HG02678 (cell line): ENCODE data around the gene CPO.

ENCODE experiments used
- ATAC-seq: cut with Tn5 transposase; IDR thresholded peaks from one replicate; pipeline ENCODE4 v1.9.1; 2021; ENCODE audit warnings: mild to moderate bottlenecking, moderate library complexity; ENCODE audit not compliant: unreplicated experiment

Gene CPO

GRCh38 chr2:207012461-207012860 is 73.1 kb downstream of the CPO start:
- ATAC-seq: no peak

- ATAC-seq: no peak
Measured at GRCh38 chr2:207014424-207014823, 75.1 kb downstream of the CPO start.

- no peak for ATAC-seq
Measured at GRCh38 chr2:207015901-207016300, 76.6 kb downstream of the CPO start.
